ENCODE data around the gene DEFB123. TPM values are rescaled to one million over a fixed set of nuclear protein-coding genes. Genes with fewer than 3 reads are reported as not detected.
"Not testable (repeated sequence)": the region's sequence is repeated elsewhere in the genome, so short reads cannot be mapped to it uniquely, and the experiment has no call there.

DEFB123 gene
- total RNA-seq, 1 donor from 2014 or later: not detected

DNA sequence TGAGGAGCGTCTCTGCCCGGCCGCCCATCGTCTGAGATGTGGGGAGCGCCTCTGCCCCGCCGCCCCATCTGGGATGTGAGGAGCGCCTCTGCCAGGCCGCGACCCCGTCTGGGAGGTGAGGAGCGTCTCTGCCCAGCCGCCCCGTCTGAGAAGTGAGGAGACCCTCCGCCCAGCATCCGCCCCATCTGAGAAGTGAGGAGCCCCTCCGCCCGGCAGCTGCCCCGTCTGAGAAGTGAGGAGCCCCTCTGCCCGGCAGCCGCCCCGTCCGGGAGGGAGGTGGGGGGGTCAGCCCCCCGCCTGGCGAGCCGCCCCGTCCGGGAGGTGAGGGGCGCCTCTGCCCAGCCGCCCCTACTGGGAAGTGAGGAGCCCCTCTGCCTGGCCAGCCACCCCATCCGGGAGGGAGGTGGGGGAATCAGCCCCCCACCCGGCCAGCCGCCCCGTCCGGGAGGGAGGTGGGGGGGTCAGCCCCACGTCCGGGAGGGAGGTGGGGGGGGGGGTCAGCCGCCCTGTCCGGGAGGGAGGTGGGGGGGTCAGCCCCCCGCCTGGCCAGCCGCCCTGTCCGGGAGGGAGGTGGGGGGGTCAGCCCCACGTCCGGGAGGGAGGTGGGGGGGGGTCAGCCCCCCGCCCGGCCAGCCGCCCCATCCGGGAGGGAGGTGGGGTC is 13.4 kb upstream of the DEFB123 start:
- not testable (repeated sequence) for H3K27me3 ChIP-seq (ENCODE audit: control insufficient read depth in 3 of 3, insufficient read depth in 3 of 3, low read length in 3 of 3); H3K4me3 ChIP-seq (ENCODE audit: low read length in 3 of 3); H3K36me3 ChIP-seq (ENCODE audit: control insufficient read depth in 3 of 3, insufficient read depth in 3 of 3, low read length in 3 of 3); H3K9ac ChIP-seq (ENCODE audit: low read depth in 1 of 3, low read length in 3 of 3); H3K27ac ChIP-seq (ENCODE audit: low read depth, low read length); H3K9me3 ChIP-seq (ENCODE audit: control insufficient read depth in 3 of 3, low read length in 3 of 3); H3K4me1 ChIP-seq (ENCODE audit: control insufficient read depth in 3 of 3, insufficient read depth in 3 of 3, low read length in 3 of 3)

DNA sequence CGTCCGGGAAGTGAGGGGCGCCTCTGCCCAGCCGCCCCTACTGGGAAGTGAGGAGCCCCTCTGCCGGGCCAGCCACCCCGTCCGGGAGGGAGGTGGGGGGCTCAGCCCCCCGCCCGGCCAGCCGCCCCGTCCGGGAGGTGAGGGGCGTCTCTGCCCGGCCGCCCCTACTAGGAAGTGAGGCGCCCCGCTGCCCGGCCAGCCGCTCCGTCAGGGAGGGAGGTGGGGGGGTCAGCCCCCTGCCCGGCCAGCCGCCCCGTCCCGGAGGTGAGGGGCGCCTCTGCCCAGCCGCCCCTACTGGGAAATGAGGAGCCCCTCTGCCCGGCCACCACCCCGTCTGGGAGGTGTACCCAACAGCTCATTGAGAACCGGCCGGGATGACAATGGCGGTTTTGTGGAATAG is 12.9 kb upstream of the DEFB123 start:
- H3K27me3 ChIP-seq (ENCODE audit: control insufficient read depth in 3 of 3, insufficient read depth in 3 of 3, low read length in 3 of 3); H3K9me3 ChIP-seq (ENCODE audit: control insufficient read depth in 3 of 3, low read length in 3 of 3); H3K9ac ChIP-seq (ENCODE audit: low read depth in 1 of 3, low read length in 3 of 3); H3K4me1 ChIP-seq (ENCODE audit: control insufficient read depth in 3 of 3, insufficient read depth in 3 of 3, low read length in 3 of 3); H3K4me3 ChIP-seq (ENCODE audit: low read length in 3 of 3); H3K27ac ChIP-seq (ENCODE audit: low read depth, low read length); H3K36me3 ChIP-seq (ENCODE audit: control insufficient read depth in 3 of 3, insufficient read depth in 3 of 3, low read length in 3 of 3): not testable (repeated sequence)

DNA sequence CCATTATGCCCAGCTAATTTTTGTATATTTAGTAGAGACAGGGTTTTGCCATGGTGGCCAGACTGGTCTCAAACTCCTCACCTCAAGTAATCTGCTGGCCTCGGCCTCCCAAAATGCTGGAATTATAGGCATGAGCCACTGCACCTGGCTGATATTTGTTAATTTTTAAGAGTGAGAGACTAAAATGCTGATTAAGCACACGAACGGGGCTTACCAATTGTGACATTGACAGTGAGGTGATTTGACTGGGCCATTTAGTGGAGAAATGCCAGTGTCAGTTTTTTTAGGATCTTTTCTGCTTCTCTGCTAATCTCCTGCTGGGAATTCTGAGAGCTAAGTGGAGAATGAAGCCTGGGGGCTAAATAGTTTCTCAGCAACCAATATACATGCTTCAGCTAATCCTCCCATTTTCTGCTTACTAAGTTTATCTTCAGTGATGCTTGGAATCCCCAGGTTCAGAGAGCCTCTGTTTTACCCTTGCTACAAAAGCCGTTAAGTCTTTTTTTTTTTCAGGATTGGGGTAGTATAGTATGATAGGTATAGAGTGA is 9.8 kb upstream of the DEFB123 start:
- no peaks in the 10 kb centered on the region for H3K4me1 ChIP-seq (ENCODE audit: control insufficient read depth in 3 of 3, insufficient read depth in 3 of 3, low read length in 3 of 3)
- H3K36me3 ChIP-seq (ENCODE audit: control insufficient read depth in 3 of 3, insufficient read depth in 3 of 3, low read length in 3 of 3): no peaks in the 10 kb centered on the region
- no peak overlapping the region for H3K4me3 ChIP-seq (ENCODE audit: low read length in 3 of 3)
- H3K9me3 ChIP-seq (ENCODE audit: control insufficient read depth in 3 of 3, low read length in 3 of 3): no peaks in the 10 kb centered on the region
- no peak overlapping the region for H3K27ac ChIP-seq (ENCODE audit: low read depth, low read length)
- H3K27me3 ChIP-seq (ENCODE audit: control insufficient read depth in 3 of 3, insufficient read depth in 3 of 3, low read length in 3 of 3): no peaks in the 10 kb centered on the region
- no peak overlapping the region for H3K9ac ChIP-seq (ENCODE audit: low read depth in 1 of 3, low read length in 3 of 3)

DNA sequence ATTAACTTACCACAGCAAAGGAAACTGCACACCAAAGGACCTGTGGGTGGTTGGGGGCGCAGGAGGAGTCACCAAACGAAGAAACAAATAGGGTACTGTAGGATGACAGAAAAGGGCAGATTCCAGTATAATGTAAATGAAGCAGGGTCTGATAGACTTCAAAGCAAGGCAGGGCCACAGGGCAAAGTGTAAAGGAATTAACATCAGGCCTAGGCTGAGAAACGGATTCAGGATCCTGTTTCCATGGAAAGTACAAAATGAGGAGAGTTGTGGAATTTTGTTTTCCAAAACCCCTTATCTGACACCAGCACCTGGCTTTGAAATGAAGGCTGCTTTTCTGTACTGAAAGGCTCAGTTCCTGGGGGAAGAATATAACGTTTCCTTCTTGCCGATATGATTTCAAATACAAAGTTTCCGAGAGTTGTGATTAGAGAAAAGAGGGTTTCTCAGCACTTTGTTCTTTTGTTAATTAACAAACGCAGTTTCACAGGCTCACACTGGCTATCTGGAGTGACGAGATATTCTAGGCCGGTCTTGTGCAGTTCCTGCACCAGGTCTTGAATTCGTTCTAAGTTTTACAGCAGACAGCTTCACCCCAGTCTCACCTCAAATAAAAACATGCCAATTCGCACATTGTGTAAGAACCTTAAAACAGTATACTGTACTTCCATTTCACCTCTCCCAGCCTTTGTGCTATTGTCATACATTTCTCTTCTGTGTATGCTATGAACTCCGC is 5.8 kb downstream of the DEFB123 start:
- H3K4me3 ChIP-seq (ENCODE audit: low read length in 3 of 3): no peak overlapping the region
- H3K27me3 ChIP-seq (ENCODE audit: control insufficient read depth in 3 of 3, insufficient read depth in 3 of 3, low read length in 3 of 3): peaks cover 0 to 3% (median 0%) of the 10 kb centered on the region in 3 donors
- no peaks in the 10 kb centered on the region for H3K4me1 ChIP-seq (ENCODE audit: control insufficient read depth in 3 of 3, insufficient read depth in 3 of 3, low read length in 3 of 3)
- H3K27ac ChIP-seq (ENCODE audit: low read depth, low read length): no peak overlapping the region
- no peaks in the 10 kb centered on the region for H3K9me3 ChIP-seq (ENCODE audit: control insufficient read depth in 3 of 3, low read length in 3 of 3)
- no peak overlapping the region for H3K9ac ChIP-seq (ENCODE audit: low read depth in 1 of 3, low read length in 3 of 3)
- H3K36me3 ChIP-seq (ENCODE audit: control insufficient read depth in 3 of 3, insufficient read depth in 3 of 3, low read length in 3 of 3): no peaks in the 10 kb centered on the region

DNA sequence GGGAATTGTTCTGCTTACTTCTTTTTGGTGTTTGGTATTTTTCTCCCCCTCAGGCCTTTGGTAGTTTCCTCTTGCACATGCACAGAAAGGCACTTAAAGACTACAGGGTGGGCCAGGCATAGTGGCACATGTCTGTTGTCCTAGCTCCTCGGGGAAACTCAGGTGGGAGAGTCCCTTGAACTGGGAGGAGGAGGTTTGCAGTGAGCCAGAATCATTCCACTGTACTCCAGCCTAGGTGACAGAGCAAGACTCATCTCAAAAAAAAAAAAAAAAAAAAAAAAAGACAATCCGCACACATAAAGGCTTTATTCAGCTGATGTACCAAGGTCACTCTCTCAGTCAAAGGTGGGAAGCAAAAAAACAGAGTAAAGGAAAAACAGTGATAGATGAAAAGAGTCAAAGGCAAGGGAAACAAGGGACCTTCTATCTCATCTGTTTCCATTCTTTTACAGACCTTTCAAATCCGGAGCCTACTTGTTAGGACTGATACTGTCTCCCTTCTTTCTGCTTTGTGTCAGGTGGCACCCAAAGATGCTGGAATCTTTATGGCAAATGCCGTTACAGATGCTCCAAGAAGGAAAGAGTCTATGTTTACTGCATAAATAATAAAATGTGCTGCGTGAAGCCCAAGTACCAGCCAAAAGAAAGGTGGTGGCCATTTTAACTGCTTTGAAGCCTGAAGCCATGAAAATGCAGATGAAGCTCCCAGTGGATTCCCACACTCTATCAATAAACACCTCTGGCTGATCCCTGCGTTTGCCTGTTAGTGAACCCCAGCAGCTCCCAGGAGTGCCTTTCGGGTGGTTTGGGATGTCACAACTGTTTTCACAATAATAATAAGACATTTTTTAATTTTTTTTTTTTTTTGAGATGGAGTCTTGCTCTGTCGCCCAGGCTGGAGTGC is 9.3 kb downstream of the DEFB123 start:
- Histone ChIP-seq H3K27me3 (ENCODE audit: control insufficient read depth in 3 of 3, insufficient read depth in 3 of 3, low read length in 3 of 3) (no peaks in the 10 kb centered on the region), H3K36me3 (ENCODE audit: control insufficient read depth in 3 of 3, insufficient read depth in 3 of 3, low read length in 3 of 3) (no peaks in the 10 kb centered on the region), H3K9ac (ENCODE audit: low read depth in 1 of 3, low read length in 3 of 3) (no peak overlapping the region), H3K4me1 (ENCODE audit: control insufficient read depth in 3 of 3, insufficient read depth in 3 of 3, low read length in 3 of 3) (no peaks in the 10 kb centered on the region), H3K27ac (ENCODE audit: low read depth, low read length) (no peak overlapping the region), H3K4me3 (ENCODE audit: low read length in 3 of 3) (no peak overlapping the region), H3K9me3 (ENCODE audit: control insufficient read depth in 3 of 3, low read length in 3 of 3) (no peaks in the 10 kb centered on the region)

DNA sequence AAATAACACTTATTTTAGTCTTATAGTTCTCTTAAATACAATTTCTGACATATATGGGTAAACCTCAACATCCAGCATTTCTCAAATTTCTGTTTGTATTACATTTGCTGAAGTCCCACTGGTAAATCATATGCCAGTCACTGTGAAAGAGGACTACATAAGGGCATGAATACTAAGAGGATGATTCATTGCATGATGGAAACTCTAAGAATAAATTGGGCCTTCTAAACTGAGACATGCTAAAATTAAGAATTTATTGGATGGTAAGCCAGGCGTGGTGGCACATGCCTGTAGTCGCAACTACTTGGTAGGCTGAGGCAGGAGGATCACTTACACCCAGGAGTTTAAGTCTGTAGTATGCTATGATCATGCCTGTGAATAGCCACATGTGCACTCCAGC is 12.1 kb downstream of the DEFB123 start:
- no peaks in the 10 kb centered on the region for H3K36me3 ChIP-seq (ENCODE audit: control insufficient read depth in 3 of 3, insufficient read depth in 3 of 3, low read length in 3 of 3)
- H3K27me3 ChIP-seq (ENCODE audit: control insufficient read depth in 3 of 3, insufficient read depth in 3 of 3, low read length in 3 of 3): no peaks in the 10 kb centered on the region
- H3K4me3 ChIP-seq (ENCODE audit: low read length in 3 of 3): no peak overlapping the region
- no peaks in the 10 kb centered on the region for H3K9me3 ChIP-seq (ENCODE audit: control insufficient read depth in 3 of 3, low read length in 3 of 3)
- no peaks in the 10 kb centered on the region for H3K4me1 ChIP-seq (ENCODE audit: control insufficient read depth in 3 of 3, insufficient read depth in 3 of 3, low read length in 3 of 3)
- H3K9ac ChIP-seq (ENCODE audit: low read depth in 1 of 3, low read length in 3 of 3): no peak overlapping the region
- no peak overlapping the region for H3K27ac ChIP-seq (ENCODE audit: low read depth, low read length)

DNA sequence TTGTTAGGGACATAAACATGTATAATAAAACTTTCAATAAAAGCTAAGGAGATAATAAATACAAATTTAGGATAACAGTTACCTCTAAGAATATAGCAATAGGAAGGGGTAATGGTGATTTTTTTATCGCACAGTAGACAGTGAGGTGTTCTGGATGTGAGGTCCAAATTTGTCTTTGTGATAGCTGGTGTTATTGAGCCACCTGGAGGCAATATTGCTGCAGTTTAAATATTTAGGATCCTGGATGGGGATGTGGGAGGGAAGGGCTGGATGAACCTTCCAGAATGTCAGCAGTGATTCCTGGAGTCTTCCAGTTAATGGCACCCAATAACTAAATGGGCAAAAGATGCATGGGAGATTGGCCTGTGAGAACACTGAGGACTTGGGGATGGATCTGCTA is 13.9 kb downstream of the DEFB123 start:
- Histone ChIP-seq H3K4me1 (ENCODE audit: control insufficient read depth in 3 of 3, insufficient read depth in 3 of 3, low read length in 3 of 3) (no peaks in the 10 kb centered on the region), H3K36me3 (ENCODE audit: control insufficient read depth in 3 of 3, insufficient read depth in 3 of 3, low read length in 3 of 3) (no peaks in the 10 kb centered on the region), H3K9ac (ENCODE audit: low read depth in 1 of 3, low read length in 3 of 3) (no peak overlapping the region), H3K4me3 (ENCODE audit: low read length in 3 of 3) (no peak overlapping the region), H3K27ac (ENCODE audit: low read depth, low read length) (no peak overlapping the region), H3K9me3 (ENCODE audit: control insufficient read depth in 3 of 3, low read length in 3 of 3) (no peaks in the 10 kb centered on the region), H3K27me3 (ENCODE audit: control insufficient read depth in 3 of 3, insufficient read depth in 3 of 3, low read length in 3 of 3) (peaks cover 0 to 4% (median 2%) of the 10 kb centered on the region in 3 donors)

DNA sequence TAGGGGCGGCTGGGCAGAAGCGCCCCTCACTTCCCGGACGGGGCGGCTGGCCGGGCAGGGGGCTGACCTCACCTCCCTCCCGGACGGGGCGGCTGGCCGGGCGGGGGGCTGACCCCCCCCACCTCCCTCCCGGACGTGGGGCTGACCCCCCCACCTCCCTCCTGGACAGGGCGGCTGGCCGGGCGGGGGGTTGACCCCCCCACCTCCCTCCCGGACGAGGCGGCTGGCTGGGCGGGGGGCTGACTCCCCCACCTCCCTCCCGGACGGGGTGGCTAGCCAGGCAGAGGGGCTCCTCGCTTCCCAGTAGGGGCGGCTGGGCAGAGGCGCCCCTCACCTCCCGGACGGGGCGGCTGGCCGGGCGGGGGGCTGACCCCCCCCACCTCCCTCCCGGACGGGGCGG is 30.5 kb downstream of the DEFB123 start:
- H3K4me3 ChIP-seq (ENCODE audit: low read length in 3 of 3); H3K9ac ChIP-seq (ENCODE audit: low read depth in 1 of 3, low read length in 3 of 3); H3K27ac ChIP-seq (ENCODE audit: low read depth, low read length); H3K36me3 ChIP-seq (ENCODE audit: control insufficient read depth in 3 of 3, insufficient read depth in 3 of 3, low read length in 3 of 3); H3K9me3 ChIP-seq (ENCODE audit: control insufficient read depth in 3 of 3, low read length in 3 of 3): not testable (repeated sequence)
- Histone ChIP-seq H3K4me1 (ENCODE audit: control insufficient read depth in 3 of 3, insufficient read depth in 3 of 3, low read length in 3 of 3) (peaks cover 8 to 10% (median 9%) of the 10 kb centered on the region in 3 donors), H3K27me3 (ENCODE audit: control insufficient read depth in 3 of 3, insufficient read depth in 3 of 3, low read length in 3 of 3) (peaks cover 9 to 16% (median 15%) of the 10 kb centered on the region in 3 donors)

DNA sequence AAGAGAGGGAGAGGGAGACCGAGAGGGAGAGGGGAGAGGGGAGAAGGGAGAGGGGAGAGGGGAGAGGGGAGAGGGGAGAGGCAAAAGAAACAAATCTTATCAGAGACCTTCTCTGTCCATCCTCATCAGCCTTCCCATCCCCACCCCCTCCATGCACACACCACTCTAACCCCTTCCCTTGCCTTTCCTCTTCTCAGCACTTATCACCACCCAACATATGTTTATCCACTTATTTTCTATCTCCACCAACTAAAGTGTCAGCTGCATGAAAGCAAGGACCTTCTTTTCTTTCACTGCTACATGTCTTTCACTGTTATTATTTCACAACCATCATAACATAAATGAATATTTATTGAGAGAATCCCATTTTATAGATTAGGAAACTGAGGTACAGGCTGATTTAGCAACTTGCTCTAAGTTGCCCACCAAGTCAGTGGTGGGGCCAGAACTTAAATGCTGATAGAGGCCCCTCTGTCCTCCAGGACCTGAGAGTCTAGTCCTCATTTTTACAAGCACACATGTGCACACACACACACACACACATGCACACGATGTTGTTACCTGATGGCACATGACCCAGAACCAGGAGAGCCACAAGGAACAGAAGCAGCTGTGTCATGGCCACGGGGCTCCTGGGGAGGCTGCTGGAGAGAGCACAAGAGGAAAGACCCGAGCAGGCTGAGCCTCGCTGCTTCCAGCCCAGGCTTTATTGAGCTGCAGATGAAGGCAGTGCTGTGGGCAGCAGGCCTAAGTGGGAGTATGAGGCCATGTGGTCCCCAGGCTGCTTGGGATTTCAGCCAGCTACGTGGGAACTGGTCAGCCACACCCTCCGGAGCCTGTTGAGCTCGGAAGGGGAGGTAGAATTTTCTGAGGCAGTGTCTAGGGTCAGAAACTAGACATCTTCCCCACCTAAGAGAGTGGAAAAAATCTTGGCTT is 32.2 kb downstream of the DEFB123 start:
- H3K9me3 ChIP-seq (ENCODE audit: control insufficient read depth in 3 of 3, low read length in 3 of 3): no peaks in the 10 kb centered on the region
- no peak overlapping the region for H3K4me3 ChIP-seq (ENCODE audit: low read length in 3 of 3)
- peaks cover 0 to 2% (median 0%) of the 10 kb centered on the region in 3 donors for H3K36me3 ChIP-seq (ENCODE audit: control insufficient read depth in 3 of 3, insufficient read depth in 3 of 3, low read length in 3 of 3)
- no peak overlapping the region for H3K27ac ChIP-seq (ENCODE audit: low read depth, low read length)
- H3K4me1 ChIP-seq (ENCODE audit: control insufficient read depth in 3 of 3, insufficient read depth in 3 of 3, low read length in 3 of 3): peaks cover 9 to 10% (median 10%) of the 10 kb centered on the region in 3 donors
- H3K9ac ChIP-seq (ENCODE audit: low read depth in 1 of 3, low read length in 3 of 3): no peak overlapping the region
- H3K27me3 ChIP-seq (ENCODE audit: control insufficient read depth in 3 of 3, insufficient read depth in 3 of 3, low read length in 3 of 3): peaks cover 19 to 27% (median 25%) of the 10 kb centered on the region in 3 donors

Data from skeletal muscle tissue (tissue), 4 donors.